B cell (primary cell): ENCODE measurements around the gene CELA2A. TPM values are rescaled to one million over a fixed set of nuclear protein-coding genes. Genes with fewer than 3 reads are reported as not detected.
"Not testable (repeated sequence)": the region's sequence is repeated elsewhere in the genome, so short reads cannot be mapped to it uniquely, and the experiment has no call there.

Experiments used
- ATAC-seq: fragments of 200-7000 bp; cut with Tn5 transposase; one replicate; pipeline ENCODE4 v1.10.0; 2021; ENCODE audit warnings: low read depth, mild to moderate bottlenecking, moderate number of reproducible peaks, moderate library complexity
- CTCF ChIA-PET: fragments of 350-600 bp; sonication (Branson Sonifier 250); formaldehyde crosslinking; loops from one replicate; lab custom pipeline; 2021; ENCODE audit warnings: antibody characterized with exemption, inconsistent platforms; lab: Charles Lee
- POLR2A ChIA-PET: fragments of 350-600 bp; sonication (Branson Sonifier 250); formaldehyde crosslinking; loops from one replicate; lab custom pipeline; 2021; ENCODE audit warnings: antibody characterized with exemption; lab: Charles Lee
- DNase-seq: peaks from one replicate; pipeline ENCODE4 v3.0.0; 2013
- H2AFZ ChIP-seq: 2 replicates; pipeline ENCODE4 v1.6.1; 2012; ENCODE audit warnings: mild to moderate bottlenecking, low read depth, low read length; ENCODE audit not compliant: insufficient read depth, poor library complexity, severe bottlenecking
- H3K27ac ChIP-seq, 2 donors: 1 replicate in 1 of 2; 2 replicates in 1 of 2; pipeline ENCODE4 v1.5.1; 2012 to 2013; ENCODE audit warnings: low read length in 2 of 2, mild to moderate bottlenecking in 2 of 2, moderate library complexity in 1 of 2
- H3K27me3 ChIP-seq, 4 experiments: fragments of 200-600 bp in 1 of 4; sonication (generic) in 1 of 4; replicated peaks in 1 of 4; 1 replicate in 2 of 4; 2 replicates in 2 of 4; pipeline versions ENCODE4 v1.6.1 to v1.7.0; 2013 to 2016; ENCODE audit warnings: low read length in 3 of 4, mild to moderate bottlenecking in 2 of 4, mixed read lengths in 1 of 4, moderate library complexity in 1 of 4; ENCODE audit not compliant: insufficient read depth in 4 of 4, control insufficient read depth in 3 of 4; ENCODE audit errors: control extremely low read depth in 1 of 4
- H3K36me3 ChIP-seq, 2 experiments: replicated peaks in 1 of 2; 1 replicate in 1 of 2; 2 replicates in 1 of 2; pipeline versions ENCODE4 v1.6.1 to v1.7.1; 2013; ENCODE audit warnings: low read length in 1 of 2; ENCODE audit not compliant: insufficient read depth in 2 of 2, control insufficient read depth in 1 of 2; ENCODE audit errors: control extremely low read depth in 1 of 2, extremely low read depth in 1 of 2
- H3K4me1 ChIP-seq, 2 donors: fragments of 200-600 bp in 1 of 2; sonication (generic) in 1 of 2; 1 replicate in 1 of 2; 2 replicates in 1 of 2; pipeline versions ENCODE4 v1.5.1 to v1.6.1; 2013 to 2017; ENCODE audit warnings: low read length in 2 of 2; ENCODE audit not compliant: control insufficient read depth in 2 of 2, insufficient read depth in 2 of 2
- H3K4me2 ChIP-seq: replicated peaks from 2 replicates; pipeline ENCODE3; 2012; ENCODE audit warnings: mild to moderate bottlenecking, low read depth, low read length; ENCODE audit not compliant: poor library complexity, severe bottlenecking
- H3K4me3 ChIP-seq, 5 experiments: fragments of 200-600 bp in 1 of 5; sonication (generic) in 1 of 5; 1 replicate in 3 of 5; 2 replicates in 2 of 5; pipeline versions ENCODE4 v1.5.1 to v1.7.0; 2011 to 2016; ENCODE audit warnings: low read length in 4 of 5, mild to moderate bottlenecking in 4 of 5, low read depth in 2 of 5, control low read depth in 1 of 5, moderate library complexity in 1 of 5; ENCODE audit not compliant: insufficient read depth in 1 of 5; ENCODE audit errors: control extremely low read depth in 1 of 5, extremely low read depth in 1 of 5
- H3K79me2 ChIP-seq: fragments of 200-600 bp; sonication (generic); one replicate; pipeline ENCODE4 v1.6.0; 2016; ENCODE audit warnings: low read length; ENCODE audit not compliant: control insufficient read depth, insufficient read depth
- H3K9ac ChIP-seq: fragments of 200-600 bp; sonication (generic); 2 replicates; pipeline ENCODE4 v1.6.1; 2017; ENCODE audit warnings: mild to moderate bottlenecking, low read length, moderate library complexity
- H3K9me3 ChIP-seq, 3 donors: one replicate each; pipeline versions ENCODE4 v1.6.1 to v1.7.1; 2013; ENCODE audit warnings: low read length in 2 of 3; ENCODE audit not compliant: control insufficient read depth in 2 of 3, insufficient read depth in 1 of 3; ENCODE audit errors: control extremely low read depth in 1 of 3
- H4K20me1 ChIP-seq: 2 replicates; pipeline ENCODE4 v1.6.0; 2012; ENCODE audit warnings: mild to moderate bottlenecking, low read length; ENCODE audit not compliant: insufficient read depth, control insufficient read depth, poor library complexity, severe bottlenecking
- H3K27ac Mint-ChIP-seq: one replicate; pipeline ENCODE4 v1.8.0; 2021; ENCODE audit warnings: mixed read lengths
- H3K27me3 Mint-ChIP-seq: one replicate; pipeline ENCODE4 v1.8.0; 2021; ENCODE audit warnings: mixed read lengths
- H3K4me1 Mint-ChIP-seq: one replicate; pipeline ENCODE4 v1.8.0; 2021; ENCODE audit warnings: mixed read lengths
- H3K4me3 Mint-ChIP-seq: one replicate; pipeline ENCODE4 v1.8.0; 2021; ENCODE audit warnings: mixed read lengths
- H3K9me3 Mint-ChIP-seq: one replicate; pipeline ENCODE4 v1.8.0; 2022; ENCODE audit warnings: mixed read lengths; ENCODE audit not compliant: insufficient read depth
- WGBS: methylation state at CpG from one replicate; pipeline ENCODE4 v1.1.5; 2013; ENCODE audit warnings: missing lambda C conversion rate; ENCODE audit not compliant: insufficient coverage; 5-methylcytosine and 5-hydroxymethylcytosine counted together
- intact Hi-C: fragments of 100-400 bp; cut with micrococcal nuclease; formaldehyde crosslinking; loops from one replicate; pipeline ENCODE4 v1.10.0; 2022
- polyA plus RNA-seq: library from polyadenylated mRNA; depleted of rRNA; stranded (reverse); fragments of >200 nt; gene quantifications from 2 replicates; pipeline ENCODE4 v1.2.3, GENCODE V29; 2012
- total RNA-seq, 2 donors: library from RNA; stranded (reverse); fragments of 120-200 nt in 1 of 2; gene quantifications; 1 replicate in 1 of 2; 2 replicates in 1 of 2; pipeline versions ENCODE4 v1.2.3 to v1.2.4, GENCODE V29; 2013 to 2022

CELA2A gene
- total and polyA plus RNA-seq, 2 donors (not counting 1 experiment from before 2014, with no cell fraction given): not detected

GRCh38 chr1:15521206-15521906 lies 64.8 kb downstream of the CELA2A start:
- intact Hi-C loops: loop anchor here (5.0 to 10.0 kb wide), 5 partner anchors 114 to 1123 kb away; partner anchors contain the start of genes CPLANE2, EFHD2, NECAP2 and PLEKHM2
- H3K9ac ChIP-seq, ATAC-seq, H3K27me3 ChIP-seq, H3K9me3 ChIP-seq, H3K27ac Mint-ChIP-seq, CTCF ChIA-PET, H3K4me2 ChIP-seq, H3K4me3 Mint-ChIP-seq, H3K9me3 Mint-ChIP-seq, H3K27me3 Mint-ChIP-seq, DNase-seq, H4K20me1 ChIP-seq, H3K27ac ChIP-seq, H2AFZ ChIP-seq, H3K4me3 ChIP-seq: not testable (repeated sequence)
- H3K4me1 Mint-ChIP-seq: peaks cover 55% of the 10 kb centered on the region
- peaks cover 69% of the 10 kb centered on the region for H3K79me2 ChIP-seq
- H3K36me3 ChIP-seq: peaks cover 4 to 19% of the 10 kb centered on the region in 2 experiments
- peaks cover 19 to 24% of the 10 kb centered on the region in 2 donors for H3K4me1 ChIP-seq
- POLR2A ChIA-PET: interaction anchor here (0.7 kb wide), 1 partner anchor 1104 kb away, joined by 4 read pairs; no protein-coding TSS in a partner anchor
- 95% methylated on average over 10 of the region's 17 CpGs for WGBS

Other genes with a start within 250 kb of the CELA2A start
- not detected in 2 replicates for gene FHAD1, start 209.5 kb upstream of the CELA2A start, total RNA-seq
- 0.03 TPM in 1 of 2 replicates, not detected in the other for gene FHAD1, start 209.5 kb upstream of the CELA2A start, polyA plus RNA-seq
- 38.4 and 39.3 TPM in 2 replicates for gene EFHD2, start 46.8 kb upstream of the CELA2A start, total RNA-seq
- 67.2 and 90.0 TPM in 2 replicates for gene EFHD2, start 46.8 kb upstream of the CELA2A start, polyA plus RNA-seq
- gene CTRC, start 18.3 kb upstream of the CELA2A start, total RNA-seq: 0.51 TPM in 1 of 2 replicates, not detected in the other
- 0.39 and 1.3 TPM in 2 replicates for gene CTRC, start 18.3 kb upstream of the CELA2A start, polyA plus RNA-seq
- gene CELA2B, start 19.4 kb downstream of the CELA2A start, total RNA-seq: not detected in 2 replicates
- gene CELA2B, start 19.4 kb downstream of the CELA2A start, polyA plus RNA-seq: not detected in 2 replicates
- 22.9 and 23.6 TPM in 2 replicates for gene CASP9, start 67.5 kb downstream of the CELA2A start, total RNA-seq
- 16.8 and 17.9 TPM in 2 replicates for gene CASP9, start 67.5 kb downstream of the CELA2A start, polyA plus RNA-seq
- gene DNAJC16, start 70.1 kb downstream of the CELA2A start, total RNA-seq: 41.2 and 47.1 TPM in 2 replicates
- 15.1 and 16.9 TPM in 2 replicates for gene DNAJC16, start 70.1 kb downstream of the CELA2A start, polyA plus RNA-seq
- gene AGMAT, start 128.3 kb downstream of the CELA2A start, total RNA-seq: 3.3 and 3.5 TPM in 2 replicates
- gene AGMAT, start 128.3 kb downstream of the CELA2A start, polyA plus RNA-seq: 2.7 and 3.7 TPM in 2 replicates
- 61.0 and 68.3 TPM in 2 replicates for gene DDI2, start 160.7 kb downstream of the CELA2A start, total RNA-seq
- gene DDI2, start 160.7 kb downstream of the CELA2A start, polyA plus RNA-seq: 8.5 and 12.2 TPM in 2 replicates
- gene PLEKHM2, start 227.6 kb downstream of the CELA2A start, total RNA-seq: 116 and 120 TPM in 2 replicates
- 96.3 and 99.7 TPM in 2 replicates for gene PLEKHM2, start 227.6 kb downstream of the CELA2A start, polyA plus RNA-seq